ENCODE data around the gene CFAP107. TPM values are rescaled to one million over a fixed set of nuclear protein-coding genes. Genes with fewer than 3 reads are reported as not detected.

Gene CFAP107
- total RNA-seq, 1 experiment from 2014 or later, result not detected

GRCh38 chr1:12809933-12810332 is 63.9 kb downstream of the CFAP107 start:
- Histone ChIP-seq H3K27me3 (no peaks in the 10 kb centered on the region; the same call in 1 of the 2 replicates), H3K4me3 (no peak overlapping the region), H3K9me3 (peaks cover 1% of the 10 kb centered on the region; the same call in 1 of the 2 replicates), H3K36me3 (no peaks in the 10 kb centered on the region)
- no peak for DNase-seq

GRCh38 chr1:12810691-12811408 is 64.8 kb downstream of the CFAP107 start:
- Histone ChIP-seq H3K36me3 (no peaks in the 10 kb centered on the region), H3K9me3 (no peaks in the 10 kb centered on the region), H3K4me3 (no peak overlapping the region), H3K27me3 (no peaks in the 10 kb centered on the region; the same call in 1 of the 2 replicates)
- peak; percentile 55 for DNase-seq

- H3K27me3 ChIP-seq, result no peaks in the 10 kb centered on the region; the same call in 1 of the 2 replicates
These were observed 65.4 kb downstream of the CFAP107 start for GRCh38 chr1:12811409-12811784.

More at GRCh38 chr1:12811409-12811784, 65.4 kb downstream of the CFAP107 start:
- no peak overlapping the region for H3K4me3 ChIP-seq
- no peaks in the 10 kb centered on the region for H3K36me3 ChIP-seq
- peak; percentile 64 for DNase-seq
- H3K9me3 ChIP-seq, result no peaks in the 10 kb centered on the region

Other genes with a start within 250 kb of the CFAP107 start
- 229 and 317 TPM in 2 replicates for gene DHRS3, start 128.0 kb upstream of the CFAP107 start, total RNA-seq (2014; rRNA removed; shearing (Covaris generic); ENCODE audit: low replicate concordance)
- not detected in 2 replicates for gene AADACL4, start 102.1 kb upstream of the CFAP107 start, total RNA-seq (2014; rRNA removed; shearing (Covaris generic); ENCODE audit: low replicate concordance)
- not detected in 2 replicates for gene AADACL3, start 30.1 kb upstream of the CFAP107 start, total RNA-seq (2014; rRNA removed; shearing (Covaris generic); ENCODE audit: low replicate concordance)
- not detected in 2 replicates for gene PRAMEF12, start 27.5 kb downstream of the CFAP107 start, total RNA-seq (2014; rRNA removed; shearing (Covaris generic); ENCODE audit: low replicate concordance)
- not detected in 2 replicates for gene PRAMEF1, start 45.2 kb downstream of the CFAP107 start, total RNA-seq (2014; rRNA removed; shearing (Covaris generic); ENCODE audit: low replicate concordance)
- not detected in 2 replicates for gene PRAMEF11, start 85.2 kb downstream of the CFAP107 start, total RNA-seq (2014; rRNA removed; shearing (Covaris generic); ENCODE audit: low replicate concordance)
- gene HNRNPCL1, start 102.5 kb downstream of the CFAP107 start, total RNA-seq (2014; rRNA removed; shearing (Covaris generic); ENCODE audit: low replicate concordance), result not detected in 2 replicates
- gene PRAMEF2, start 110.9 kb downstream of the CFAP107 start, total RNA-seq (2014; rRNA removed; shearing (Covaris generic); ENCODE audit: low replicate concordance), result not detected in 2 replicates
- gene PRAMEF4, start 140.0 kb downstream of the CFAP107 start, total RNA-seq (2014; rRNA removed; shearing (Covaris generic); ENCODE audit: low replicate concordance), result not detected in 2 replicates
- not detected in 2 replicates for gene PRAMEF10, start 152.1 kb downstream of the CFAP107 start, total RNA-seq (2014; rRNA removed; shearing (Covaris generic); ENCODE audit: low replicate concordance)
- gene PRAMEF7, start 170.4 kb downstream of the CFAP107 start, total RNA-seq (2014; rRNA removed; shearing (Covaris generic); ENCODE audit: low replicate concordance), result not detected in 2 replicates
- not detected in 2 replicates for gene PRAMEF6, start 201.4 kb downstream of the CFAP107 start, total RNA-seq (2014; rRNA removed; shearing (Covaris generic); ENCODE audit: low replicate concordance)

Data from MG63 (cell line).